ENCODE measurements around the gene ST8SIA3. TPM values are rescaled to one million over a fixed set of nuclear protein-coding genes. Genes with fewer than 3 reads are reported as not detected.

The ST8SIA3 gene
- total and polyA plus RNA-seq, 2 of the 4 experiments (the other 2 are of a cell fraction), result not detected

DNA sequence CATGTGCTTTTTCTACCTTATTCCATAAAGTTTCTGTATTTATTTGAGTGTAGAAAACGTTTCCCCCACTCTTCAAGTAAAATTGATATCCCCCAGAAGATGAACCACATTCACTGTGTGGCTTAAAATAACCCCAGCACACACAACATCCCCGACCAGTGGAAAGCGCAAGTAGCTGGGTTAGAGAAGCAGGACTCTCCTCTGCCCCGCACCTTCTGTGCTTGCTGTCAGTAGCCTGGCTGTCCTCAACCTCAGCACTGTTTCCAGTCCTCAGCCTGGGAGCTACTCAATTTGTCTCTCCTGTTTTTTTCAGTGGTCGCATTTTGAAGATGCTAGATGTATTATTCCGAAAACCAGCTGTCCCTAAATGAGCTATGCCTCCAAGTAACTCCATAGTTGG, 18.0 kb upstream of the ST8SIA3 start:
- H2AFZ ChIP-seq (replicated peaks; ENCODE audit: low read length, poor library complexity), result no peak overlapping the region
- H2BK5ac ChIP-seq (ENCODE audit: low read depth, low read length, poor library complexity, severe bottlenecking), result no peak overlapping the region
- H3K9ac ChIP-seq (ENCODE audit: low read depth, low read length), result no peak overlapping the region
- H4K5ac ChIP-seq (ENCODE audit: low read depth, low read length), result no peak overlapping the region
- no peak overlapping the region for H4K8ac ChIP-seq (ENCODE audit: low read depth in 2 of 2, low read length in 2 of 2)
- H3K4me3 ChIP-seq (ENCODE audit: insufficient read depth, low read depth, low read length), result no peak overlapping the region
- no peaks in the 10 kb centered on the region for H3K9me3 ChIP-seq (ENCODE audit: control insufficient read depth, insufficient read depth, low read length)
- CTCF ChIA-PET, result no interaction called here
- H3K23ac ChIP-seq (ENCODE audit: low read depth, low read length), result no peak overlapping the region
- dilution Hi-C loops (cut with HindIII; ENCODE audit: low sequenced_read_pairs, unreplicated experiment) (no loop called here), intact Hi-C loops (cut with micrococcal nuclease) (no loop called here), in situ Hi-C loops (cut with MboI; ENCODE audit: low sequenced_read_pairs) (no loop called here)
- H2AK5ac ChIP-seq (ENCODE audit: low read depth, low read length), result no peak overlapping the region
- no peaks in the 10 kb centered on the region for H4K20me1 ChIP-seq (ENCODE audit: insufficient read depth, low read length)
- H4K91ac ChIP-seq (ENCODE audit: insufficient read depth, low read depth, low read length), result no peak overlapping the region
- H2BK15ac ChIP-seq (ENCODE audit: low read depth, low read length), result no peak overlapping the region
- no peaks in the 10 kb centered on the region for H3K4me1 ChIP-seq (ENCODE audit: control insufficient read depth, insufficient read depth, low read length)
- H3K79me1 ChIP-seq (ENCODE audit: low read depth in 1 of 2, low read length in 2 of 2), result no peaks in the 10 kb centered on the region
- no CpG with 5 or more reads among the region's 6 CpGs for WGBS, 2 experiments (ENCODE audit: extremely low coverage in 2 of 2, insufficient read length in 1 of 2)
- POLR2A ChIA-PET (ENCODE audit: unreplicated experiment), result no interaction called here
- no peak overlapping the region for H3K4me2 ChIP-seq (ENCODE audit: low read depth, low read length)
- H3K56ac ChIP-seq (ENCODE audit: extremely low read depth, insufficient read depth, low read length), result no peak overlapping the region
- DNase-seq (no peak), ATAC-seq (ENCODE audit: low read depth) (no peak)
- no TSS peak for BruUV-seq (replicated peaks)
- H2BK20ac ChIP-seq (ENCODE audit: low read depth, low read length), result no peak overlapping the region
- no peak for TF ChIP-seq NFE2L2 (IDR thresholded peaks at IDR 0.05; ENCODE audit: low read depth, low read length)
- TF ChIP-seq BHLHE40 (IDR thresholded peaks at IDR 0.05; ENCODE audit: low read depth, low read length), result no peak
- no peak for TF ChIP-seq CEBPB (IDR thresholded peaks at IDR 0.05; ENCODE audit: low read depth, low read length)
- no peak for TF ChIP-seq RCOR1 (IDR thresholded peaks at IDR 0.05; ENCODE audit: insufficient replicate concordance, low read length)
- TF ChIP-seq CHD1 (IDR thresholded peaks at IDR 0.05; ENCODE audit: low read depth, low read length), result no peak
- TF ChIP-seq, protein P1, sequence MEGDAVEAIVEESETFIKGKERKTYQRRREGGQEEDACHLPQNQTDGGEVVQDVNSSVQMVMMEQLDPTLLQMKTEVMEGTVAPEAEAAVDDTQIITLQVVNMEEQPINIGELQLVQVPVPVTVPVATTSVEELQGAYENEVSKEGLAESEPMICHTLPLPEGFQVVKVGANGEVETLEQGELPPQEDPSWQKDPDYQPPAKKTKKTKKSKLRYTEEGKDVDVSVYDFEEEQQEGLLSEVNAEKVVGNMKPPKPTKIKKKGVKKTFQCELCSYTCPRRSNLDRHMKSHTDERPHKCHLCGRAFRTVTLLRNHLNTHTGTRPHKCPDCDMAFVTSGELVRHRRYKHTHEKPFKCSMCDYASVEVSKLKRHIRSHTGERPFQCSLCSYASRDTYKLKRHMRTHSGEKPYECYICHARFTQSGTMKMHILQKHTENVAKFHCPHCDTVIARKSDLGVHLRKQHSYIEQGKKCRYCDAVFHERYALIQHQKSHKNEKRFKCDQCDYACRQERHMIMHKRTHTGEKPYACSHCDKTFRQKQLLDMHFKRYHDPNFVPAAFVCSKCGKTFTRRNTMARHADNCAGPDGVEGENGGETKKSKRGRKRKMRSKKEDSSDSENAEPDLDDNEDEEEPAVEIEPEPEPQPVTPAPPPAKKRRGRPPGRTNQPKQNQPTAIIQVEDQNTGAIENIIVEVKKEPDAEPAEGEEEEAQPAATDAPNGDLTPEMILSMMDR (conservative IDR thresholded peaks at IDR 0.05; ENCODE audit: low read depth, low read length), result no peak
- TF ChIP-seq, protein P2, sequence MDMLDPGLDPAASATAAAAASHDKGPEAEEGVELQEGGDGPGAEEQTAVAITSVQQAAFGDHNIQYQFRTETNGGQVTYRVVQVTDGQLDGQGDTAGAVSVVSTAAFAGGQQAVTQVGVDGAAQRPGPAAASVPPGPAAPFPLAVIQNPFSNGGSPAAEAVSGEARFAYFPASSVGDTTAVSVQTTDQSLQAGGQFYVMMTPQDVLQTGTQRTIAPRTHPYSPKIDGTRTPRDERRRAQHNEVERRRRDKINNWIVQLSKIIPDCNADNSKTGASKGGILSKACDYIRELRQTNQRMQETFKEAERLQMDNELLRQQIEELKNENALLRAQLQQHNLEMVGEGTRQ (IDR thresholded peaks at IDR 0.05; ENCODE audit: low read depth, low read length), result no peak
- no peak for TF ChIP-seq SMC3 (IDR thresholded peaks at IDR 0.05; ENCODE audit: low read depth, low read length)
- TF ChIP-seq, protein P3, sequence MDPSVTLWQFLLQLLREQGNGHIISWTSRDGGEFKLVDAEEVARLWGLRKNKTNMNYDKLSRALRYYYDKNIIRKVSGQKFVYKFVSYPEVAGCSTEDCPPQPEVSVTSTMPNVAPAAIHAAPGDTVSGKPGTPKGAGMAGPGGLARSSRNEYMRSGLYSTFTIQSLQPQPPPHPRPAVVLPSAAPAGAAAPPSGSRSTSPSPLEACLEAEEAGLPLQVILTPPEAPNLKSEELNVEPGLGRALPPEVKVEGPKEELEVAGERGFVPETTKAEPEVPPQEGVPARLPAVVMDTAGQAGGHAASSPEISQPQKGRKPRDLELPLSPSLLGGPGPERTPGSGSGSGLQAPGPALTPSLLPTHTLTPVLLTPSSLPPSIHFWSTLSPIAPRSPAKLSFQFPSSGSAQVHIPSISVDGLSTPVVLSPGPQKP (IDR thresholded peaks at IDR 0.05; ENCODE audit: borderline replicate concordance, low read depth, low read length), result no peak
- no peak overlapping the region for H2AK9ac ChIP-seq (replicated peaks; ENCODE audit: low read depth, low read length, poor library complexity)
- H3K36me3 ChIP-seq (ENCODE audit: control insufficient read depth, insufficient read depth, low read length), result no peaks in the 10 kb centered on the region
- no peak overlapping the region for H3K18ac ChIP-seq (ENCODE audit: low read depth, low read length)
- no peak overlapping the region for H3K14ac ChIP-seq (replicated peaks; ENCODE audit: low read depth, low read length)
- H3K27ac ChIP-seq (ENCODE audit: insufficient read depth, low read length), result no peak overlapping the region
- no peak overlapping the region for H3K4ac ChIP-seq (ENCODE audit: low read depth, low read length)
- H3K9me1 ChIP-seq (ENCODE audit: insufficient read depth, low read length), result no peaks in the 10 kb centered on the region
- H2BK120ac ChIP-seq (ENCODE audit: low read depth, low read length), result no peak overlapping the region
- no peaks in the 10 kb centered on the region; the same call in 1 of the 2 replicates for H3K27me3 ChIP-seq (ENCODE audit: control insufficient read depth, insufficient read depth, low read length)

Measured in IMR-90 (cell line).